ENCODE measurements around the gene C11orf24. TPM values are rescaled to one million over a fixed set of nuclear protein-coding genes. Genes with fewer than 3 reads are reported as not detected.

Gene C11orf24
- total and polyA plus RNA-seq, 2 of the 4 experiments (the other 2 are of a cell fraction) = 42.5 to 135 TPM

GRCh38 chr11:68303083-68303482 lies 31.3 kb upstream of the C11orf24 start:
- BruUV-seq (replicated peaks) = no TSS peak

More at GRCh38 chr11:68303083-68303482, 31.3 kb upstream of the C11orf24 start:
- H3K9me3 ChIP-seq (ENCODE audit: control insufficient read depth, insufficient read depth, low read length) = peaks cover 3% of the 10 kb centered on the region; the same call in 1 of the 2 replicates
- H4K5ac ChIP-seq (ENCODE audit: low read depth, low read length) = no peak overlapping the region
- H3K14ac ChIP-seq (replicated peaks; ENCODE audit: low read depth, low read length) = no peak overlapping the region
- H3K79me1 ChIP-seq (ENCODE audit: low read depth in 1 of 2, low read length in 2 of 2) = no peaks in the 10 kb centered on the region
- no CpG with 5 or more reads among the region's 2 CpGs for WGBS, 2 experiments (ENCODE audit: extremely low coverage in 2 of 2, insufficient read length in 1 of 2)
- no peak for ATAC-seq (ENCODE audit: low read depth)
- no peak overlapping the region for H3K9ac ChIP-seq (ENCODE audit: low read depth, low read length)
- TF ChIP-seq, protein P1, sequence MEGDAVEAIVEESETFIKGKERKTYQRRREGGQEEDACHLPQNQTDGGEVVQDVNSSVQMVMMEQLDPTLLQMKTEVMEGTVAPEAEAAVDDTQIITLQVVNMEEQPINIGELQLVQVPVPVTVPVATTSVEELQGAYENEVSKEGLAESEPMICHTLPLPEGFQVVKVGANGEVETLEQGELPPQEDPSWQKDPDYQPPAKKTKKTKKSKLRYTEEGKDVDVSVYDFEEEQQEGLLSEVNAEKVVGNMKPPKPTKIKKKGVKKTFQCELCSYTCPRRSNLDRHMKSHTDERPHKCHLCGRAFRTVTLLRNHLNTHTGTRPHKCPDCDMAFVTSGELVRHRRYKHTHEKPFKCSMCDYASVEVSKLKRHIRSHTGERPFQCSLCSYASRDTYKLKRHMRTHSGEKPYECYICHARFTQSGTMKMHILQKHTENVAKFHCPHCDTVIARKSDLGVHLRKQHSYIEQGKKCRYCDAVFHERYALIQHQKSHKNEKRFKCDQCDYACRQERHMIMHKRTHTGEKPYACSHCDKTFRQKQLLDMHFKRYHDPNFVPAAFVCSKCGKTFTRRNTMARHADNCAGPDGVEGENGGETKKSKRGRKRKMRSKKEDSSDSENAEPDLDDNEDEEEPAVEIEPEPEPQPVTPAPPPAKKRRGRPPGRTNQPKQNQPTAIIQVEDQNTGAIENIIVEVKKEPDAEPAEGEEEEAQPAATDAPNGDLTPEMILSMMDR (conservative IDR thresholded peaks at IDR 0.05; ENCODE audit: low read depth, low read length) = no peak
- TF ChIP-seq CEBPB (IDR thresholded peaks at IDR 0.05; ENCODE audit: low read depth, low read length) (no peak), NFE2L2 (IDR thresholded peaks at IDR 0.05; ENCODE audit: low read depth, low read length) (no peak), CHD1 (IDR thresholded peaks at IDR 0.05; ENCODE audit: low read depth, low read length) (no peak), RFX5 (IDR thresholded peaks at IDR 0.05; ENCODE audit: low read depth, low read length) (no peak), MXI1 (IDR thresholded peaks at IDR 0.05; ENCODE audit: borderline replicate concordance, low read depth, low read length) (no peak), SMC3 (IDR thresholded peaks at IDR 0.05; ENCODE audit: low read depth, low read length) (no peak), RCOR1 (IDR thresholded peaks at IDR 0.05; ENCODE audit: insufficient replicate concordance, low read length) (no peak), POLR2A (IDR thresholded peaks at IDR 0.05; ENCODE audit: low read depth, low read length) (no peak), ELK1 (IDR thresholded peaks at IDR 0.05; ENCODE audit: borderline replicate concordance, low read depth, low read length) (no peak), BHLHE40 (IDR thresholded peaks at IDR 0.05; ENCODE audit: low read depth, low read length) (no peak), RAD21 (IDR thresholded peaks at IDR 0.05; ENCODE audit: low read length) (no peak)
- TF ChIP-seq, protein P2, sequence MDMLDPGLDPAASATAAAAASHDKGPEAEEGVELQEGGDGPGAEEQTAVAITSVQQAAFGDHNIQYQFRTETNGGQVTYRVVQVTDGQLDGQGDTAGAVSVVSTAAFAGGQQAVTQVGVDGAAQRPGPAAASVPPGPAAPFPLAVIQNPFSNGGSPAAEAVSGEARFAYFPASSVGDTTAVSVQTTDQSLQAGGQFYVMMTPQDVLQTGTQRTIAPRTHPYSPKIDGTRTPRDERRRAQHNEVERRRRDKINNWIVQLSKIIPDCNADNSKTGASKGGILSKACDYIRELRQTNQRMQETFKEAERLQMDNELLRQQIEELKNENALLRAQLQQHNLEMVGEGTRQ (IDR thresholded peaks at IDR 0.05; ENCODE audit: low read depth, low read length) = no peak
- in situ Hi-C loops (cut with MboI; ENCODE audit: low sequenced_read_pairs) (no loop called here), intact Hi-C loops (cut with micrococcal nuclease) (no loop called here), dilution Hi-C loops (cut with HindIII; ENCODE audit: low sequenced_read_pairs, unreplicated experiment) (no loop called here)
- no peak overlapping the region for H2BK20ac ChIP-seq (ENCODE audit: low read depth, low read length)
- no peak overlapping the region for H2AK9ac ChIP-seq (replicated peaks; ENCODE audit: low read depth, low read length, poor library complexity)
- no peaks in the 10 kb centered on the region; the same call in 1 of the 2 replicates for H3K27me3 ChIP-seq (ENCODE audit: control insufficient read depth, insufficient read depth, low read length)
- no peak overlapping the region for H3K56ac ChIP-seq (ENCODE audit: extremely low read depth, insufficient read depth, low read length)
- H2AFZ ChIP-seq (replicated peaks; ENCODE audit: low read length, poor library complexity) = no peak overlapping the region
- no peak overlapping the region for H3K27ac ChIP-seq (ENCODE audit: insufficient read depth, low read length)
- no peak overlapping the region for H2BK120ac ChIP-seq (ENCODE audit: low read depth, low read length)
- no peak overlapping the region for H4K8ac ChIP-seq (ENCODE audit: low read depth in 2 of 2, low read length in 2 of 2)
- no peak overlapping the region for H3K4me2 ChIP-seq (ENCODE audit: low read depth, low read length)
- CTCF ChIA-PET = no interaction called here
- no peaks in the 10 kb centered on the region for H3K36me3 ChIP-seq (ENCODE audit: control insufficient read depth, insufficient read depth, low read length)
- DNase-seq = no peak
- H3K9me1 ChIP-seq (ENCODE audit: insufficient read depth, low read length) = no peaks in the 10 kb centered on the region
- H3K4ac ChIP-seq (ENCODE audit: low read depth, low read length) = no peak overlapping the region
- no peak overlapping the region for H3K23ac ChIP-seq (ENCODE audit: low read depth, low read length)
- peaks cover 2% of the 10 kb centered on the region for H3K4me1 ChIP-seq (ENCODE audit: control insufficient read depth, insufficient read depth, low read length)
- H3K4me3 ChIP-seq (ENCODE audit: insufficient read depth, low read depth, low read length) = no peak overlapping the region
- H2AK5ac ChIP-seq (ENCODE audit: low read depth, low read length) = 0 out of 2 replicates have a peak overlapping the region, but pooled peaks have one; percentile 33
- no peak overlapping the region for H3K18ac ChIP-seq (ENCODE audit: low read depth, low read length)
- POLR2A ChIA-PET (ENCODE audit: unreplicated experiment) = no interaction called here
- no peak overlapping the region for H4K91ac ChIP-seq (ENCODE audit: insufficient read depth, low read depth, low read length)
- H2BK15ac ChIP-seq (ENCODE audit: low read depth, low read length) = no peak overlapping the region
- no peaks in the 10 kb centered on the region for H4K20me1 ChIP-seq (ENCODE audit: insufficient read depth, low read length)
- no peak overlapping the region for H2BK5ac ChIP-seq (ENCODE audit: low read depth, low read length, poor library complexity, severe bottlenecking)
